A549 (cell line): ENCODE data around the gene INPP4B. TPM values are rescaled to one million over a fixed set of nuclear protein-coding genes. Genes with fewer than 3 reads are reported as not detected.

Experiments
- ATAC-seq, 2 experiments: fragments of 200-7000 bp in 1 of 2; fragments of >200 bp in 1 of 2; cut with Nextera tagmentation in 1 of 2; cut with Tn5 transposase in 1 of 2; 3 replicates each; pipeline versions ENCODE4 v1.8.0 to v1.9.1; 2018 to 2020; ENCODE audit warnings: mild to moderate bottlenecking in 1 of 2, moderate library complexity in 1 of 2
- CTCF ChIA-PET: fragments of 300-600 bp; sonication (Branson Sonifier 250); formaldehyde crosslinking; extraction: SDS; loops from one replicate; lab custom pipeline; 2021; ENCODE audit warnings: antibody characterized with exemption, inconsistent platforms; lab: Yijun Ruan, JAX
- POLR2A ChIA-PET: fragments of 350-600 bp; formaldehyde crosslinking; extraction: SDS; loops from one replicate; lab custom pipeline; 2021; ENCODE audit warnings: antibody characterized with exemption, inconsistent platforms; lab: Yijun Ruan, JAX
- DNase-seq, 2 experiments: peaks; one replicate each; pipeline versions ENCODE4 v3.0.0 to v3.0.0-alpha.2; 2011 to 2016; ENCODE audit warnings: low read depth in 1 of 2, low spot score in 1 of 2
- FAIRE-seq: peaks from 2 replicates; lab custom pipeline; 2011; peaks lifted over from hg19 to GRCh38; lab: Jason Lieb, UNC
- H3K27ac ChIP-seq, 2 experiments: fragments of >200 bp; sonication (Bioruptor Twin); formaldehyde crosslinking; 3 replicates each; pipeline ENCODE4 v1.5.1; 2016 to 2017
- H3K4me1 ChIP-seq: fragments of >200 bp; sonication (Bioruptor Twin); formaldehyde crosslinking; 3 replicates; pipeline ENCODE4 v1.6.1; 2016
- H3K4me2 ChIP-seq: fragments of >200 bp; sonication (Bioruptor Twin); formaldehyde crosslinking; 3 replicates; pipeline ENCODE4 v1.6.1; 2016
- H3K4me3 ChIP-seq: fragments of >200 bp; sonication (Bioruptor Twin); formaldehyde crosslinking; 3 replicates; pipeline ENCODE4 v1.5.1; 2016
- H3K9me3 ChIP-seq: fragments of >200 bp; sonication (Bioruptor Twin); formaldehyde crosslinking; 3 replicates; pipeline ENCODE4 v1.6.1; 2016
- CBX2 ChIP-seq: fragments of 200-600 bp; sonication (generic); IDR thresholded peaks from 2 replicates; pipeline ENCODE4 v1.6.1; 2016; ENCODE audit warnings: low read depth, mild to moderate bottlenecking, borderline replicate concordance
- CEBPB ChIP-seq, 2 experiments: fragments of >200 bp in 1 of 2; sonication (Bioruptor Twin) in 1 of 2; formaldehyde crosslinking in 1 of 2; IDR thresholded peaks; 2 replicates each; pipeline ENCODE4 v1.6.1; 2012 to 2016
- EHF ChIP-seq: fragments of 250-450 bp; sonication (Bioruptor Pico); IDR thresholded peaks from 2 replicates; pipeline ENCODE4 v1.5.0; 2020; ENCODE audit warnings: mild to moderate bottlenecking
- ESRRA ChIP-seq: fragments of 150-350 bp; IDR thresholded peaks from 2 replicates; pipeline ENCODE4 v1.6.1; 2014; ENCODE audit warnings: mild to moderate bottlenecking, low read length, borderline replicate concordance
- GATA3 ChIP-seq: IDR thresholded peaks from 2 replicates; pipeline ENCODE4 v1.6.1; 2012; ENCODE audit warnings: borderline replicate concordance
- HEYL ChIP-seq: fragments of 250-450 bp; sonication (Bioruptor Pico); IDR thresholded peaks from 2 replicates; pipeline ENCODE4 v1.8.0; 2021; ENCODE audit warnings: mild to moderate bottlenecking, moderate library complexity
- HOXB5 ChIP-seq: fragments of 250-450 bp; sonication (Bioruptor Pico); IDR thresholded peaks from 2 replicates; pipeline ENCODE4 v1.5.0; 2020; ENCODE audit warnings: mild to moderate bottlenecking, moderate library complexity
- JUNB ChIP-seq: fragments of >200 bp; sonication (Bioruptor Twin); formaldehyde crosslinking; IDR thresholded peaks from 2 replicates; pipeline ENCODE4 v1.6.1; 2016
- MAFK ChIP-seq: fragments of 450-650 bp; IDR thresholded peaks from 2 replicates; pipeline ENCODE4 v1.6.1; 2014; ENCODE audit not compliant: partially characterized antibody
- MAZ ChIP-seq: fragments of 150-350 bp; IDR thresholded peaks from 2 replicates; pipeline ENCODE4 v1.6.1; 2014; ENCODE audit warnings: antibody characterized with exemption, low read depth, low read length, borderline replicate concordance
- MYC ChIP-seq: IDR thresholded peaks from 2 replicates; pipeline ENCODE4 v1.6.1; 2012; ENCODE audit warnings: mild to moderate bottlenecking, inconsistent platforms, low read length, improper control_type of control experiment, borderline replicate concordance
- POLR2AphosphoS2 ChIP-seq: conservative IDR thresholded peaks from 2 replicates; pipeline ENCODE4 v1.6.1; 2012; ENCODE audit warnings: low read length, improper control_type of control experiment, inconsistent platforms
- RAD21 ChIP-seq, 2 experiments: fragments of >200 bp in 1 of 2; sonication (Bioruptor Twin) in 1 of 2; formaldehyde crosslinking in 1 of 2; IDR thresholded peaks in 1 of 2; conservative IDR thresholded peaks in 1 of 2; 2 replicates in 1 of 2; 3 replicates in 1 of 2; pipeline ENCODE4 v1.6.1; 2012 to 2018; ENCODE audit warnings: inconsistent platforms in 1 of 2
- SMC3 ChIP-seq: fragments of >200 bp; sonication (Bioruptor Twin); formaldehyde crosslinking; IDR thresholded peaks from 3 replicates; pipeline ENCODE4 v1.6.1; 2018; ENCODE audit warnings: inconsistent platforms
- ZFP36 ChIP-seq: fragments of 450-650 bp; IDR thresholded peaks from 2 replicates; pipeline ENCODE4 v1.6.1; 2014; ENCODE audit warnings: borderline replicate concordance; ENCODE audit not compliant: partially characterized antibody
- WGBS: methylation state at CpG from one replicate; pipeline ENCODE4 v1.1.6; 2017; ENCODE audit errors: missing lambda C conversion rate; 5-methylcytosine and 5-hydroxymethylcytosine counted together
- polyA plus RNA-seq, 4 experiments: library from polyadenylated mRNA; depleted of rRNA in 3 of 4; stranded (reverse); fragments of >200 nt; fragmentation: RNase III in 1 of 4; extraction: RNeasy Plus Mini Kit Qiagen cat#74134 plus additional on column Dnase treatment in 1 of 4; gene quantifications; 2 replicates in 3 of 4; 3 replicates in 1 of 4; pipeline ENCODE4 v1.2.3, GENCODE V29; 2011 to 2017
- TF ChIP-seq, protein P1 (sequence below): fragments of >200 bp; sonication (Bioruptor Twin); formaldehyde crosslinking; IDR thresholded peaks from 3 replicates; pipeline ENCODE4 v1.5.1; 2016
- TF ChIP-seq, protein P2 (sequence below): IDR thresholded peaks from 2 replicates; pipeline ENCODE4 v1.6.1; 2012

Gene INPP4B
- polyA plus RNA-seq, 2 of the 4 experiments (the other 2 are of a cell fraction), result 7.2 to 14.9 TPM

DNA sequence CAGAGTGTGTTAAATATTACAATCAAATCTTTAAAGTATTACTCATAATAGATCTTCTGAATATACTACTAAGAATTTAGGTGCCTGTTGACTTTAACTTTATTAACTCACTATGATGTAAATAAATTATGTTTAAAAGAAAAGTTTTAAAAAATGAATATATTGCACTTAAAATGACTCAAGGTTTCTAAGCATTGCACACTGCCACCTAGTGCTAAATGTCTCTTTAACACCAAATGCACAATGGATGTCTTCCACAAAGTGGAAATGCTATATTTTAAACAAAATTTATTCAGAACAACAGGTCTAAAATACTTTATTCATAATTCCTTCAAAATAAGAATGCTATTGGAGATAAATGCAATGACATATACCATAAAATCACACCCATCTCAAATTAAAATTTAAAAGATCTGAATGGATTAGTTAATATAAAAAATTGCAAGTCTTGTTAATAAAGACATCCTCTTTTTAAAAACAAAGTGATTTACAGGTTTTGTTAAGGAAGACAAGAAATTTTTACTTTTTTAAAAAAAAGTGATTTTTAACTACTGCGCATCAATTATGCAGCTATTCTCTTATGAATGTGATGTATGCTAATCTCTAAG lies 5.5 kb downstream of the INPP4B start:
- POLR2A ChIA-PET, result no interaction called here
- Histone ChIP-seq H3K27ac (peak overlapping the region in 1 of 2 experiments; percentile 22; a peak in 1 of 6 replicates), H3K9me3 (no peaks in the 10 kb centered on the region), H3K4me3 (no peak overlapping the region), H3K4me1 (peaks cover 24% of the 10 kb centered on the region), H3K4me2 (no peak overlapping the region)
- CTCF ChIA-PET, result interaction anchor here (0.7 to 1.1 kb wide), 3 partner anchors 56 to 487 kb away, joined by 3 read pairs; no protein-coding TSS in a partner anchor
- FAIRE-seq, result no peak
- no peak for TF ChIP-seq MAZ
- TF ChIP-seq MYC, result no peak
- no peak for TF ChIP-seq MAFK
- TF ChIP-seq POLR2AphosphoS2, result no peak
- peak; percentile 65 to 77 for TF ChIP-seq RAD21 (conservative IDR thresholded peaks at IDR 0.05 in 1 of 2, IDR thresholded peaks at IDR 0.05 in 1 of 2)
- TF ChIP-seq CBX2, result no peak
- TF ChIP-seq SMC3, result peak; percentile 58
- TF ChIP-seq ZFP36, result no peak
- TF ChIP-seq EHF (CRISPR knock-in tag), result no peak
- no peak for TF ChIP-seq JUNB
- TF ChIP-seq, protein P1, sequence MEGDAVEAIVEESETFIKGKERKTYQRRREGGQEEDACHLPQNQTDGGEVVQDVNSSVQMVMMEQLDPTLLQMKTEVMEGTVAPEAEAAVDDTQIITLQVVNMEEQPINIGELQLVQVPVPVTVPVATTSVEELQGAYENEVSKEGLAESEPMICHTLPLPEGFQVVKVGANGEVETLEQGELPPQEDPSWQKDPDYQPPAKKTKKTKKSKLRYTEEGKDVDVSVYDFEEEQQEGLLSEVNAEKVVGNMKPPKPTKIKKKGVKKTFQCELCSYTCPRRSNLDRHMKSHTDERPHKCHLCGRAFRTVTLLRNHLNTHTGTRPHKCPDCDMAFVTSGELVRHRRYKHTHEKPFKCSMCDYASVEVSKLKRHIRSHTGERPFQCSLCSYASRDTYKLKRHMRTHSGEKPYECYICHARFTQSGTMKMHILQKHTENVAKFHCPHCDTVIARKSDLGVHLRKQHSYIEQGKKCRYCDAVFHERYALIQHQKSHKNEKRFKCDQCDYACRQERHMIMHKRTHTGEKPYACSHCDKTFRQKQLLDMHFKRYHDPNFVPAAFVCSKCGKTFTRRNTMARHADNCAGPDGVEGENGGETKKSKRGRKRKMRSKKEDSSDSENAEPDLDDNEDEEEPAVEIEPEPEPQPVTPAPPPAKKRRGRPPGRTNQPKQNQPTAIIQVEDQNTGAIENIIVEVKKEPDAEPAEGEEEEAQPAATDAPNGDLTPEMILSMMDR, result peak; percentile 68
- no peak for TF ChIP-seq ESRRA
- ATAC-seq, result no peak
- peak in 1 of 2 experiments; percentile 44 for DNase-seq
- WGBS, result 89% methylated on average over 1 of the region's 1 CpG

DNA sequence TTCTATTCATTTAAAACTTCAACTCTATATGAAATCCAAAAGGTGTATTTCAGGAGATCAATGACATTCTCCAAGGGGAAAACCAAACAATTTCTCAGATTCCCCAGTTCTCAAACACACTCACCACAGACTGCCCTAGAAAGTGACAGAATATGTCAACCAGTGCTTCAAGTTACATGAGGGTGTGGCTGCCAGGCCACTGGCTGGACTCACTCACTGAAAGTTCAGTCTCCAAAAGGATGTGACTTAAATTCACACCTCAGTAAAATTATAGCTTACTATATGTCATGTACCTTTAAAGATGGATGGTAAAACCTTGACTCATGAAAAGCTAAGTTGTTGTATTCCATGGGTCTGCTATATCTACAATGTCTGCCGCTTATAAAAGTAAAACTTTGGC lies 7.3 kb downstream of the INPP4B start:
- ATAC-seq (no peak), FAIRE-seq (no peak), DNase-seq (no peak)
- Histone ChIP-seq H3K9me3 (no peaks in the 10 kb centered on the region), H3K27ac (peak overlapping the region in 1 of 2 experiments; percentile 34; a peak in 1 of 6 replicates), H3K4me3 (no peak overlapping the region), H3K4me2 (no peak overlapping the region), H3K4me1 (peaks cover 13% of the 10 kb centered on the region)
- ChIA-PET CTCF (no interaction called here), POLR2A (no interaction called here)
- TF ChIP-seq POLR2AphosphoS2 (no peak), HOXB5 (no peak), CEBPB (IDR thresholded peaks at IDR 0.05) (no peak)
- 80% methylated on average over 1 of the region's 1 CpG for WGBS

DNA sequence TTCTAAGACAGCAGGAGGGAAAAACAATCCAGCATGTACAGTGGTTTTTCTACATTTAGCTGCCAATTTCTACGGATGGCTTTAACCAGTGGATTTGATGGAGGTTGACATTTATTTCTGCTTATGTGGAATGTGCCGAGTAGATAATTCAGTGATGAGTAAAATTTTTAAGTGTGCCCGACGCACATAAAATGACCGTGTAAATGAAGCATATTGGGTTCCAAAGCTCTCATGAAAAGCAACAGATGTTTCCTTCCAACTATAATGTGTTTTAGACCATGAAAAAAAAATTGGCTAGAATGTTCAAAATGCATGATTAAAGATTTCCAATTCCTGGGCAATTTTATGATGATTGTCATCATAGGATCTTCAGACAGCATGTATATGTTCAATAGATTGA lies 14.1 kb downstream of the INPP4B start:
- ATAC-seq (no peak), DNase-seq (no peak), FAIRE-seq (no peak)
- no peaks in the 10 kb centered on the region for H3K9me3 ChIP-seq
- H3K27ac ChIP-seq, result no peak overlapping the region
- CTCF ChIA-PET, result no interaction called here
- no peak for TF ChIP-seq HEYL (CRISPR knock-in tag)
- no peak for TF ChIP-seq RAD21 (conservative IDR thresholded peaks at IDR 0.05 in 1 of 2, IDR thresholded peaks at IDR 0.05 in 1 of 2)
- no peak for TF ChIP-seq MYC
- no peak for TF ChIP-seq MAZ
- TF ChIP-seq, protein P2, sequence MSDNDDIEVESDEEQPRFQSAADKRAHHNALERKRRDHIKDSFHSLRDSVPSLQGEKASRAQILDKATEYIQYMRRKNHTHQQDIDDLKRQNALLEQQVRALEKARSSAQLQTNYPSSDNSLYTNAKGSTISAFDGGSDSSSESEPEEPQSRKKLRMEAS, result no peak
- no peak for TF ChIP-seq GATA3
- H3K4me1 ChIP-seq, result no peaks in the 10 kb centered on the region
- 87% methylated on average over 5 of the region's 5 CpGs for WGBS
- H3K4me2 ChIP-seq, result no peak overlapping the region
- H3K4me3 ChIP-seq, result no peak overlapping the region
- POLR2A ChIA-PET, result no interaction called here
